Muscle layer of colon (tissue), 2 donors: ENCODE data around the gene ASB9.
"Not testable (repeated sequence)": the region's sequence is repeated elsewhere in the genome, so short reads cannot be mapped to it uniquely, and the experiment has no call there.

Source experiments
- H3K27ac ChIP-seq: one replicate; pipeline ENCODE4 v1.7.0; 2013; ENCODE audit warnings: low read depth, mild to moderate bottlenecking, low read length, moderate library complexity
- H3K27me3 ChIP-seq, 2 donors: one replicate each; pipeline ENCODE4 v1.7.0; 2013; ENCODE audit warnings: low read length in 2 of 2, mild to moderate bottlenecking in 2 of 2; ENCODE audit not compliant: insufficient read depth in 2 of 2, control insufficient read depth in 1 of 2
- H3K36me3 ChIP-seq: one replicate; pipeline ENCODE4 v1.7.0; 2013; ENCODE audit warnings: mild to moderate bottlenecking, low read length; ENCODE audit not compliant: insufficient read depth
- H3K4me1 ChIP-seq: one replicate; pipeline ENCODE4 v1.7.0; 2013; ENCODE audit warnings: mild to moderate bottlenecking, low read length; ENCODE audit not compliant: insufficient read depth
- H3K4me3 ChIP-seq, 2 donors: one replicate each; pipeline ENCODE4 v1.7.0; 2013; ENCODE audit warnings: low read length in 2 of 2, low read depth in 1 of 2, mild to moderate bottlenecking in 1 of 2, moderate library complexity in 1 of 2
- H3K9ac ChIP-seq: one replicate; pipeline ENCODE4 v1.7.0; 2013; ENCODE audit warnings: low read length
- H3K9me3 ChIP-seq: one replicate; pipeline ENCODE4 v1.7.0; 2013; ENCODE audit warnings: mild to moderate bottlenecking, low read length
- donor health status: abdominal sarcoma.
- donor health status: Adenocarcinoma of cecum.

Gene ASB9

DNA sequence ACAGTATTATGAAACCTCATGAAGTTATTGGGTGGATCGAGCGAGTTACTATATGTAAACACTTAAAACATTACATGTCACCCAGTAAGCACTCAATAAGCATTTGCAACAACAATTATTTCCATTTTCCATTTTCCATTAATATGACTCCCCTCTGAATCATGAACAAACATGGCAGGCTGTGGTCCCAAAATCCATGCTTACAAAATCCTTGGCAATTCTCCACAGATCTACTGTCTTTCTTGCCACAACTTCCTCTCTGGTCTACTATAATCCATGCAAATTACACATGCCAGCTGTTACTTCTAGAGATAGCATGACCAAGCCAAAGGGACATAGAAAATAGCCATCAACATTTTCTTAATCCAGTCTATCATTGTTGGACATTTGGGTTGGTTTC, 23.6 kb upstream of the ASB9 start:
- Histone ChIP-seq H3K27ac (no peak overlapping the region), H3K9ac (no peak overlapping the region), H3K36me3 (no peaks in the 10 kb centered on the region), H3K4me3 (no peak overlapping the region), H3K9me3 (no peaks in the 10 kb centered on the region), H3K27me3 (no peaks in the 10 kb centered on the region), H3K4me1 (no peaks in the 10 kb centered on the region)

DNA sequence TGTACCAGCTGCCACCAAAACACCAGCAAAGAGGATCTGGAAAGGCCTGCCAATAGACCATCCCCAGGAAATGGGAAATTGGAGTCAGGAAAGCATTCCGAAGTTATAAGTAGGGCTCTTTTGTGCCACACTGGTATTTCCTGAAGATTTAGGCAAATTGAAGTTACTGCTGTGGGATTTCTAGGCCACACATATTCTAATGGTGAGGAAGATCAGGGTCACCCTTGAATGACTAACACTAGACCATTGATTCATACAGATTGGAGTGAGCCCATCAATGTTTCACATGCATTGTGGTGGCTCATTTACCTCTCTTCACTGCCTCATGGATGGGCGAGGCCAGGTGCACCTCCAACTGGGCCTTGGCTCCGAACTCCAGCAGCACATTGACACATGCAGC, 23.0 kb upstream of the ASB9 start:
- no peaks in the 10 kb centered on the region for H3K9me3 ChIP-seq
- H3K36me3 ChIP-seq, result no peaks in the 10 kb centered on the region
- H3K4me1 ChIP-seq, result no peaks in the 10 kb centered on the region
- H3K4me3 ChIP-seq, result no peak overlapping the region
- no peak overlapping the region for H3K9ac ChIP-seq
- no peaks in the 10 kb centered on the region for H3K27me3 ChIP-seq
- no peak overlapping the region for H3K27ac ChIP-seq

- Histone ChIP-seq H3K9me3 (no peaks in the 10 kb centered on the region), H3K36me3 (no peaks in the 10 kb centered on the region), H3K4me1 (no peaks in the 10 kb centered on the region), H3K27me3 (no peaks in the 10 kb centered on the region), H3K9ac (no peak overlapping the region), H3K27ac (no peak overlapping the region), H3K4me3 (no peak overlapping the region)
Measured at GRCh38 chrX:15277604-15278003, 7.7 kb upstream of the ASB9 start.

- H3K36me3 ChIP-seq, result no peaks in the 10 kb centered on the region
- H3K27ac ChIP-seq, result no peak overlapping the region
- no peak overlapping the region for H3K9ac ChIP-seq
- H3K27me3 ChIP-seq, result no peaks in the 10 kb centered on the region
- H3K4me1 ChIP-seq, result no peaks in the 10 kb centered on the region
- H3K9me3 ChIP-seq, result no peaks in the 10 kb centered on the region
- H3K4me3 ChIP-seq, result no peak overlapping the region
Measured at GRCh38 chrX:15274946-15275345, 5.1 kb upstream of the ASB9 start.

DNA sequence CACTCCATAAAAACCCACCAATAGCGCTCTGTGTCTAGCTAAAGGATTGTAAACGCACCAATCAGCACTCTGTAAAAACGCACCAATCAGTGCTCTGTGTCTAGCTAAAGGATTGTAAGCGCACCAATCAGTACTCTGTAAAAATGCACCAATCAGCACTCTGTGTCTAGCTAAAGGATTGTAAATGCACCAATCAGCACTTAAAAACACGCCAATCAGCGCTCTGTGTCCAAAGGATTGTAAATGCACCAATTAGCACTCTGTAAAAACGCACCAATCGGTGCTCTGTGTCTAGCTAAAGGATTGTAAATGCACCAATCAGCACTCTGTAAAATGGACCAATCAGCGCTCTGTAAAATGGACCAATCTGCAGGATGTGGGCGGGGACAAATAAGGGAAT, 3.4 kb upstream of the ASB9 start:
- not testable (repeated sequence) for H3K4me3 ChIP-seq, H3K27me3 ChIP-seq, H3K4me1 ChIP-seq, H3K27ac ChIP-seq, H3K9ac ChIP-seq, H3K36me3 ChIP-seq, H3K9me3 ChIP-seq

- Histone ChIP-seq H3K36me3 (no peaks in the 10 kb centered on the region), H3K4me1 (no peaks in the 10 kb centered on the region), H3K27me3 (no peaks in the 10 kb centered on the region), H3K9ac (no peak overlapping the region), H3K4me3 (no peak overlapping the region), H3K9me3 (no peaks in the 10 kb centered on the region), H3K27ac (no peak overlapping the region)
Measured at GRCh38 chrX:15271757-15272156, 1.9 kb upstream of the ASB9 start.

GRCh38 chrX:15269120-15269519, 763 bp downstream of the ASB9 start:
- H3K9ac ChIP-seq, result no peak overlapping the region
- H3K4me3 ChIP-seq, result no peak overlapping the region
- no peak overlapping the region for H3K27ac ChIP-seq
- H3K27me3 ChIP-seq, result no peaks in the 10 kb centered on the region
- H3K9me3 ChIP-seq, result no peaks in the 10 kb centered on the region
- H3K4me1 ChIP-seq, result no peaks in the 10 kb centered on the region
- no peaks in the 10 kb centered on the region for H3K36me3 ChIP-seq

GRCh38 chrX:15254852-15255251, 15.0 kb downstream of the ASB9 start:
- no peaks in the 10 kb centered on the region for H3K4me1 ChIP-seq
- H3K36me3 ChIP-seq, result no peaks in the 10 kb centered on the region
- H3K4me3 ChIP-seq, result no peak overlapping the region
- no peaks in the 10 kb centered on the region for H3K9me3 ChIP-seq
- H3K9ac ChIP-seq, result no peak overlapping the region
- H3K27me3 ChIP-seq, result no peaks in the 10 kb centered on the region
- H3K27ac ChIP-seq, result no peak overlapping the region

DNA sequence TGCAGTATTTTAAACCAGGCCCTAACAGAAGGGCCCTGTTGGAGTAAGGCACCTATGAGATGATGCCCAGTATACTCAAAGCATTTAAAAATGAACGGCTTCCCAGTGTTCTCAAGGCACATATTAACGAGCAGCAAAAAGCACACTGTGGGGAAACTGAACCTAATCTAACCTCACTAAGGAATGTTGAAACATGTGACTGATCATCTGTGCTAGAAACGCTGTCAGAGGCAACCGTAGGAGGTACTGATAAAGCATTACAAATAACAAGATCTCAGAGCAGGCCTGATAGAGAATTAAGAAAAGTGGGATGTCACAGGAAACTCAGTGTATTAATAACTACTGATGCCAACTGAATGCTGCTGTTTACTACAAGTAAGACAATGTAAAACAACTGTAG, 24.0 kb downstream of the ASB9 start:
- H3K9me3 ChIP-seq, result no peaks in the 10 kb centered on the region
- H3K27ac ChIP-seq, result no peak overlapping the region
- no peaks in the 10 kb centered on the region for H3K36me3 ChIP-seq
- no peaks in the 10 kb centered on the region for H3K27me3 ChIP-seq
- H3K9ac ChIP-seq, result no peak overlapping the region
- no peak overlapping the region for H3K4me3 ChIP-seq
- no peaks in the 10 kb centered on the region for H3K4me1 ChIP-seq

DNA sequence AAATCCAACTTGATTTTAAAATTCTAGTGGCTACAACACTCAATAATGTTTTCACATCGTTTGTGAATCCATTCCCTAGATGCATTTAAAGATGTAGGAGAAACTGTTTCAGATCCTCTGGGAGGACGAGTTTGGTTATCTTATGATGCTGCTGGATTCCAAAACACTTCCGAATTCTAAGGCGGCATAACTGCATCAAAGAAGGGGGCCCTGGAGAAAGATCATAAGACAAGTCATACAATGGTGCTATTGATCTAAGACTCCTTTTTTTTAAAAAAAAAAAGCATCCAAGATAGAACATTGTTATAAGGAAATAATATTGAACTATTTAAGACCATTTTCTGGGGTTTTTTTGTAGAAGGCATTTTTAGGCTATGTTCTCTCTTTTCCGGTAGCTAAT, 25.5 kb downstream of the ASB9 start:
- Histone ChIP-seq H3K27ac (no peak overlapping the region), H3K27me3 (no peaks in the 10 kb centered on the region), H3K4me1 (no peaks in the 10 kb centered on the region), H3K9me3 (no peaks in the 10 kb centered on the region), H3K4me3 (no peak overlapping the region), H3K36me3 (no peaks in the 10 kb centered on the region), H3K9ac (no peak overlapping the region)

DNA sequence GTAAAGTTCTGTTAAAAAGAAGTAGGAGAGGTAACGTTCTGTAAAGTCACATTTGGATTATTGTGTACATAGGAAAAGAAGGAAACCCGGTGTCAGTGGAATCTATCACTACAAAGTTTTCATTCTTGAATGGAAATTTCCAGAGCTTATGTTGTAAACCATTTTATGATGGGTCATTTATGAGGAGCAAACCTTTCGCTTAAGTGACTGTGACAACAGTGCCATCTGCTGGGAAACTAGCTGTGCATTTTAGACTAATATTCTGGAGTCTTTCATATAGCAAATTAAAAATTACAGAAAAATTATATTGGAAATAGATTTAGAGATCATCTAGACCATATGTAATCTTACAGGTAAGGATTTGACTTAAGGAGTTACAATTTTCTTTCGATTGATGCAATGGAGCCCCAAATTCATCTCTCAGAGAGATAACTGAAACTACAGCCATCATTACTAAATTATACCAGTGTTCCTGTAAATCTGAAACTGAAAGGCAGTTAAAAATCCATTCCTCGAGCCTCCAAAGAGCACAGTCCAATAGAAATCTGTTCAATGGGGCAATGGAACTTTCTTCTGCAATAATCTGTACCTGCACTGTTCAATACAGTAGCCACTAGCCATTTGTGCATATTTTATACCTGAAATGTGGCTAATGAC, 26.9 kb downstream of the ASB9 start:
- H3K27ac ChIP-seq, result no peak overlapping the region
- no peak overlapping the region for H3K9ac ChIP-seq
- H3K36me3 ChIP-seq, result no peaks in the 10 kb centered on the region
- no peaks in the 10 kb centered on the region for H3K9me3 ChIP-seq
- H3K27me3 ChIP-seq, result peaks cover 0 to 1% of the 10 kb centered on the region in 2 donors
- no peak overlapping the region for H3K4me3 ChIP-seq
- H3K4me1 ChIP-seq, result no peaks in the 10 kb centered on the region

GRCh38 chrX:15241301-15241700, 28.6 kb downstream of the ASB9 start:
- Histone ChIP-seq H3K4me1 (no peaks in the 10 kb centered on the region), H3K4me3 (no peak overlapping the region), H3K36me3 (no peaks in the 10 kb centered on the region), H3K9ac (no peak overlapping the region), H3K27me3 (peaks cover 0 to 11% of the 10 kb centered on the region in 2 donors), H3K27ac (no peak overlapping the region), H3K9me3 (no peaks in the 10 kb centered on the region)
